ENCODE data around the gene OR10A4.
"Not testable (repeated sequence)": the region's sequence is repeated elsewhere in the genome, so short reads cannot be mapped to it uniquely, and the experiment has no call there.

Gene OR10A4

GRCh38 chr11:6876325-6876724 is at the start of gene OR10A4:
Gene OR10A4, plus strand, starts transcription at chr11:6876625. Its CDS starts 23 bp downstream, at chr11:6876648.
- DNase-seq: no peak

- no peak for DNase-seq
These were observed 48.3 kb upstream of the OR10A4 start for GRCh38 chr11:6828103-6828502.

- DNase-seq: no peak
These were observed 43.1 kb upstream of the OR10A4 start for GRCh38 chr11:6833356-6833755.

GRCh38 chr11:6834021-6834420 is 42.4 kb upstream of the OR10A4 start:
- DNase-seq: no peak

GRCh38 chr11:6841694-6842093 is 34.7 kb upstream of the OR10A4 start:
- DNase-seq: no peak

- DNase-seq: no peak
These were observed 32.8 kb upstream of the OR10A4 start for GRCh38 chr11:6843670-6844069.

GRCh38 chr11:6844356-6844755 is 32.1 kb upstream of the OR10A4 start:
- no peak for DNase-seq

GRCh38 chr11:6845383-6845782 is 31.0 kb upstream of the OR10A4 start, which contains the start of gene OR10A5:
Gene OR10A5, plus strand, starts transcription at chr11:6845683. Its CDS starts 0 bp downstream, at chr11:6845683.
- DNase-seq: no peak

GRCh38 chr11:6850526-6850925 is 25.9 kb upstream of the OR10A4 start:
- DNase-seq: no peak

- DNase-seq: not testable (repeated sequence)
These were observed 21.6 kb upstream of the OR10A4 start for GRCh38 chr11:6854801-6855200.

- DNase-seq: no peak
These were observed 20.4 kb upstream of the OR10A4 start for GRCh38 chr11:6855971-6856541.

GRCh38 chr11:6856871-6857270 is 19.6 kb upstream of the OR10A4 start:
- DNase-seq: no peak

GRCh38 chr11:6862961-6863360 is 13.5 kb upstream of the OR10A4 start, which contains the start of gene OR10A2:
Gene OR10A2, plus strand, starts transcription at chr11:6863057. Its CDS starts 6,698 bp downstream, at chr11:6869755.
- DNase-seq: no peak

- no peak for DNase-seq
These were observed 12.0 kb upstream of the OR10A4 start for GRCh38 chr11:6864438-6864837.

GRCh38 chr11:6871278-6871677 is 5.1 kb upstream of the OR10A4 start:
- DNase-seq: no peak

GRCh38 chr11:6875761-6876160 is 664 bp upstream of the OR10A4 start:
- DNase-seq: no peak

- no peak for DNase-seq
These were observed 489 bp downstream of the OR10A4 start for GRCh38 chr11:6876914-6877313.

GRCh38 chr11:6882751-6883150 is 6.3 kb downstream of the OR10A4 start:
- no peak for DNase-seq

- not testable (repeated sequence) for DNase-seq
These were observed 11.3 kb downstream of the OR10A4 start for GRCh38 chr11:6887711-6888110.

GRCh38 chr11:6888830-6889229 is 12.4 kb downstream of the OR10A4 start:
- DNase-seq: no peak

GRCh38 chr11:6889835-6890234 is 13.4 kb downstream of the OR10A4 start:
- DNase-seq: no peak

GRCh38 chr11:6892400-6892799 is 16.0 kb downstream of the OR10A4 start, which contains the start of gene OR2D2:
Gene OR2D2, minus strand, starts transcription at chr11:6892500. Its CDS starts 0 bp downstream, at chr11:6892500.
- no peak for DNase-seq

- DNase-seq: no peak
These were observed 17.7 kb downstream of the OR10A4 start for GRCh38 chr11:6894097-6894496.

GRCh38 chr11:6895010-6895409 is 18.6 kb downstream of the OR10A4 start:
- DNase-seq: no peak

GRCh38 chr11:6898911-6899310 is 22.5 kb downstream of the OR10A4 start:
- DNase-seq: no peak

Measured in CD4-positive, alpha-beta T cell treated with Interferon alpha-2 for 1 hour (primary cell).